ENCODE results near the gene SLC17A9.

SLC17A9 gene

GRCh38 chr20:62914970-62915457 is 37.5 kb upstream of the SLC17A9 start:
- TF ChIP-seq, protein P1, sequence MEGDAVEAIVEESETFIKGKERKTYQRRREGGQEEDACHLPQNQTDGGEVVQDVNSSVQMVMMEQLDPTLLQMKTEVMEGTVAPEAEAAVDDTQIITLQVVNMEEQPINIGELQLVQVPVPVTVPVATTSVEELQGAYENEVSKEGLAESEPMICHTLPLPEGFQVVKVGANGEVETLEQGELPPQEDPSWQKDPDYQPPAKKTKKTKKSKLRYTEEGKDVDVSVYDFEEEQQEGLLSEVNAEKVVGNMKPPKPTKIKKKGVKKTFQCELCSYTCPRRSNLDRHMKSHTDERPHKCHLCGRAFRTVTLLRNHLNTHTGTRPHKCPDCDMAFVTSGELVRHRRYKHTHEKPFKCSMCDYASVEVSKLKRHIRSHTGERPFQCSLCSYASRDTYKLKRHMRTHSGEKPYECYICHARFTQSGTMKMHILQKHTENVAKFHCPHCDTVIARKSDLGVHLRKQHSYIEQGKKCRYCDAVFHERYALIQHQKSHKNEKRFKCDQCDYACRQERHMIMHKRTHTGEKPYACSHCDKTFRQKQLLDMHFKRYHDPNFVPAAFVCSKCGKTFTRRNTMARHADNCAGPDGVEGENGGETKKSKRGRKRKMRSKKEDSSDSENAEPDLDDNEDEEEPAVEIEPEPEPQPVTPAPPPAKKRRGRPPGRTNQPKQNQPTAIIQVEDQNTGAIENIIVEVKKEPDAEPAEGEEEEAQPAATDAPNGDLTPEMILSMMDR (IDR thresholded peaks at IDR 0.05), result no peak
- no peak for TF ChIP-seq ZFX (IDR thresholded peaks at IDR 0.05; ENCODE audit: borderline replicate concordance)
- H3K27ac ChIP-seq, result no peak overlapping the region

DNA sequence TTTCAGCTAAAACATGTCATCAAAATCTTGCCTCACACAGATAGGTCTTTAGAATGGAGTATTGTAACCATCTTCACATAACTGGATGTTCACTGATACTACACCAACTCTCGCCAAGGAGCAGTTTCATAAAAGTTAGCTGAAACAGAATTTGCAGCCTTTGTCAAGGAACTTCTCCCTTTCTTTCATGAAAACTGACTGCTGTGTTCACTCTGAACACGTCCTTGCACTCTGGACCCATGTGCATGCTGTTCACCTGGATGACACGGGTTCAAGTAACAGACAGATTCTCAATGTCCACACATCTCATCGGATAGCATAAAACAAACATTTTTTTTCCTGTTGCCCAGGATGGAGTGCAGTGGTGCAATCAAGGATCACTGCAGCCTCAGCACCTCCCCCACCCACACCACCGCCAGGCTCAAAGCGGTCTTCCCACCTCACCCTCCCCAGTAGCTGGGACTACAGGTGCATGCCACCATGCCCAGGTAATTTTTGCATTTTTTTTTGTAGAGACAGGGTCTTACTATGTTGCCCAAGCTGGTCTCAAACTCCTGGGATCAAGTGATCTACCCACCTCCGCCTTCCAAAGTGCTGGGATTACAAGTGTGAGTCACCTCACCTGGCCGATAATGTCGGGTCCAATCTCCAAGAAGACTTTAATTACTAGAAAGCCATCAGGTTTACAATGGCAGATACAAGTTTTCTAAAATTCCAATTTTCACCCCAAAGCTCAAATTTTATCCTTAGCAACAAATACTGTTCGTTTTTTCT is 35.6 kb upstream of the SLC17A9 start:
- peak overlapping the region; percentile 30; the same call in 1 of the 2 replicates for H3K27ac ChIP-seq
- no peak for TF ChIP-seq ZFX (IDR thresholded peaks at IDR 0.05; ENCODE audit: borderline replicate concordance)
- TF ChIP-seq, protein P1 (IDR thresholded peaks at IDR 0.05), result no peak

DNA sequence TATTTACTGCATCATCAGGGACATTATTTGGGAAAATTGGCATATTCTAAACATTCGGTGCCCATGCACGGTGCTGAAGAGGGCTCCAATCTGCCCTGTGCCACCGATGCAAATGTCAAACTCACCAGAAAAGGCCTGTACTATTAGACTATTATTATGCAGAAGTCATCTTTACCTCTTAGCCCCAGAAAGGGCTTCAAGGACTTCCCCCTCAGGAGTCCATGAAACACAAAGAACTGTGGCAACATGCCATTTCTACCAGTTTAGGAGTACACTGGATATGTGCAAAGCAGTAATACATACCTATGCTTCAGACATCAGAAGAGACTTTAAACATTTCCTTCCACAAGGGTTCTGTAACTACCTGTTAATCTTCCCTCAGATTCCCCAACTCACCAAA is 34.8 kb upstream of the SLC17A9 start:
- no peak overlapping the region for H3K27ac ChIP-seq
- no peak for TF ChIP-seq ZFX (IDR thresholded peaks at IDR 0.05; ENCODE audit: borderline replicate concordance)
- TF ChIP-seq, protein P1 (IDR thresholded peaks at IDR 0.05), result no peak

- TF ChIP-seq, protein P1 (IDR thresholded peaks at IDR 0.05), result no peak
- no peak for TF ChIP-seq ZFX (IDR thresholded peaks at IDR 0.05; ENCODE audit: borderline replicate concordance)
- no peak overlapping the region for H3K27ac ChIP-seq
These were observed 34.4 kb upstream of the SLC17A9 start for GRCh38 chr20:62918147-62918546.

GRCh38 chr20:62918831-62919230 is 33.7 kb upstream of the SLC17A9 start:
- no peak overlapping the region for H3K27ac ChIP-seq
- TF ChIP-seq ZFX (IDR thresholded peaks at IDR 0.05; ENCODE audit: borderline replicate concordance), result no peak
- TF ChIP-seq, protein P1 (IDR thresholded peaks at IDR 0.05), result no peak

GRCh38 chr20:62920039-62920645 is 32.4 kb upstream of the SLC17A9 start:
- TF ChIP-seq ZFX (IDR thresholded peaks at IDR 0.05; ENCODE audit: borderline replicate concordance), result no peak
- TF ChIP-seq, protein P1 (IDR thresholded peaks at IDR 0.05), result no peak
- no peak overlapping the region for H3K27ac ChIP-seq

DNA sequence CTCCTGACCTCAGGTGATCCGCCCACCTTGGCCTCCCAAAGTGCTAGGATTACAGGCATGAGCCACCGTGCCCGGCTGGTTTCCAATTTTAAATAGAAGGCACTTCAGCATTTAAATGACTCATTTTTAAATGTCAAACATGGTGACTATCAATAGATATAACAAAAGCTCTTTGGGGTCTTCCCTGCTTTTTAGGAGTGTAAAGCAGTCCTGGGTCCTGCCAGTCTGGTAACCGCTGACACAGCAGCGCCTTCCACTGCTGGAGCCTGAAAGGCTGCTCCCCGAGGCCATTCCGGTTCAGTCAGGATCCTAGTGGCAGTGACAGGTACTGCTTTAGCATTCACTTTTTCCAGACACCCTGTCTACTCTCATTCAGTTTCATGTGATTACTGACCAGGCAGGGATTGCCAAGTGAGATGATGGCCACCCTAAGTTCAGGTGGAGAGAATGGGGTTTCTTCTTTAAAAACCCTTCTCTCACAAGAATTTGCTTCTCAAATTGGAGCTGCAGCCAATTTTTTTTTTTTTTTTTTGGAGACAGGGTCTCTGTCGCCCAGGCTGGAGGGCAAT is 31.3 kb upstream of the SLC17A9 start:
- peak overlapping the region; percentile 85 for H3K27ac ChIP-seq
- no peak for TF ChIP-seq ZFX (IDR thresholded peaks at IDR 0.05; ENCODE audit: borderline replicate concordance)
- TF ChIP-seq, protein P1 (IDR thresholded peaks at IDR 0.05), result peak; percentile 77
